Neutrophil (primary cell): ENCODE measurements around the gene IBTK.

Experiments used
- H3K27ac ChIP-seq: fragments of 200-600 bp; sonication (generic); 2 replicates; pipeline ENCODE4 v1.5.1; 2016; ENCODE audit warnings: mild to moderate bottlenecking, moderate library complexity
- H3K27me3 ChIP-seq: fragments of 200-600 bp; sonication (generic); 2 replicates; pipeline ENCODE4 v1.6.0; 2016; ENCODE audit warnings: mild to moderate bottlenecking
- H3K36me3 ChIP-seq: fragments of 200-600 bp; sonication (generic); 2 replicates; pipeline ENCODE4 v1.5.1; 2017
- H3K4me1 ChIP-seq, 2 experiments: fragments of 200-600 bp in 1 of 2; sonication (generic) in 1 of 2; 1 replicate in 1 of 2; 2 replicates in 1 of 2; pipeline versions ENCODE4 v1.5.1 to v1.6.1; 2013 to 2016; ENCODE audit warnings: low read depth in 1 of 2, low read length in 1 of 2, mild to moderate bottlenecking in 1 of 2, moderate library complexity in 1 of 2; ENCODE audit not compliant: control insufficient read depth in 1 of 2, insufficient read depth in 1 of 2
- H3K4me3 ChIP-seq, 2 experiments: fragments of 200-600 bp in 1 of 2; sonication (generic) in 1 of 2; 1 replicate in 1 of 2; 2 replicates in 1 of 2; pipeline ENCODE4 v1.5.1; 2013 to 2016; ENCODE audit warnings: low read depth in 1 of 2, low read length in 1 of 2, mild to moderate bottlenecking in 1 of 2, moderate library complexity in 1 of 2
- H3K9me3 ChIP-seq: fragments of 200-600 bp; sonication (generic); 2 replicates; pipeline ENCODE4 v1.5.1; 2016
- CTCF ChIP-seq: fragments of 200-600 bp; sonication (generic); IDR thresholded peaks from 2 replicates; pipeline ENCODE4 v1.5.1; 2016; ENCODE audit warnings: antibody characterized with exemption

The IBTK gene

GRCh38 chr6:82183642-82184282, 63.8 kb downstream of the IBTK start:
- H3K4me1 ChIP-seq: no peaks in the 10 kb centered on the region
- no peak overlapping the region for H3K27ac ChIP-seq
- peaks cover 31% of the 10 kb centered on the region for H3K36me3 ChIP-seq
- TF ChIP-seq CTCF: no peak
- no peaks in the 10 kb centered on the region for H3K27me3 ChIP-seq
- no peaks in the 10 kb centered on the region for H3K9me3 ChIP-seq
- no peak overlapping the region for H3K4me3 ChIP-seq

GRCh38 chr6:82182756-82183155, 64.8 kb downstream of the IBTK start:
- Histone ChIP-seq H3K27me3 (no peaks in the 10 kb centered on the region), H3K36me3 (peaks cover 26% of the 10 kb centered on the region), H3K9me3 (no peaks in the 10 kb centered on the region), H3K4me1 (no peaks in the 10 kb centered on the region), H3K27ac (no peak overlapping the region), H3K4me3 (no peak overlapping the region)
- TF ChIP-seq CTCF: no peak

- H3K4me3 ChIP-seq: no peak overlapping the region
- no peaks in the 10 kb centered on the region for H3K9me3 ChIP-seq
- no peaks in the 10 kb centered on the region for H3K4me1 ChIP-seq
- no peaks in the 10 kb centered on the region for H3K27me3 ChIP-seq
- no peak overlapping the region for H3K27ac ChIP-seq
- H3K36me3 ChIP-seq: peaks cover 27% of the 10 kb centered on the region
- TF ChIP-seq CTCF: no peak
These were observed 68.1 kb downstream of the IBTK start for GRCh38 chr6:82179415-82179814.

- no peak for TF ChIP-seq CTCF
- peaks cover 27% of the 10 kb centered on the region for H3K36me3 ChIP-seq
- H3K27me3 ChIP-seq: no peaks in the 10 kb centered on the region
- H3K4me3 ChIP-seq: no peak overlapping the region
- H3K9me3 ChIP-seq: no peaks in the 10 kb centered on the region
- no peaks in the 10 kb centered on the region for H3K4me1 ChIP-seq
- no peak overlapping the region for H3K27ac ChIP-seq
These were observed 68.8 kb downstream of the IBTK start for GRCh38 chr6:82178759-82179112.

- H3K4me1 ChIP-seq: no peaks in the 10 kb centered on the region
- no peak overlapping the region for H3K27ac ChIP-seq
- no peak for TF ChIP-seq CTCF
- H3K9me3 ChIP-seq: no peaks in the 10 kb centered on the region
- H3K4me3 ChIP-seq: no peak overlapping the region
- H3K36me3 ChIP-seq: peaks cover 28% of the 10 kb centered on the region
- no peaks in the 10 kb centered on the region for H3K27me3 ChIP-seq
These were observed 69.3 kb downstream of the IBTK start for GRCh38 chr6:82178077-82178758.
